Chondrocyte (in vitro differentiated cells): ENCODE results near the gene SNAP47. TPM values are rescaled to one million over a fixed set of nuclear protein-coding genes. Genes with fewer than 3 reads are reported as not detected.

Experiments
- DNase-seq: peaks from one replicate; pipeline ENCODE4 v3.0.0; 2021; ENCODE audit warnings: mixed read lengths, low spot score
- H3K27ac Mint-ChIP-seq: one replicate; pipeline ENCODE4 v1.8.0; 2021; ENCODE audit warnings: mild to moderate bottlenecking, moderate library complexity, mixed read lengths; ENCODE audit not compliant: unreplicated experiment
- H3K27me3 Mint-ChIP-seq: 2 replicates; pipeline ENCODE4 v1.8.0; 2021; ENCODE audit warnings: low read depth, mixed read lengths
- H3K36me3 Mint-ChIP-seq: 2 replicates; pipeline ENCODE4 v1.8.0; 2021; ENCODE audit warnings: low read depth, mixed read lengths
- H3K4me1 Mint-ChIP-seq: 2 replicates; pipeline ENCODE4 v1.8.0; 2021; ENCODE audit warnings: low read depth, mild to moderate bottlenecking, mixed read lengths
- H3K4me3 Mint-ChIP-seq: one replicate; pipeline ENCODE4 v1.8.0; 2021; ENCODE audit warnings: mild to moderate bottlenecking, moderate library complexity, mixed read lengths; ENCODE audit not compliant: unreplicated experiment
- H3K9me3 Mint-ChIP-seq: 2 replicates; pipeline ENCODE4 v1.8.0; 2021; ENCODE audit warnings: low read depth, mixed read lengths
- total RNA-seq: library from RNA; stranded (reverse); gene quantifications from 3 replicates; pipeline ENCODE4 v1.2.1, GENCODE V29; 2021
- TF ChIP-seq, protein P1 (sequence below): fragments of 200-600 bp; sonication (generic); IDR thresholded peaks from 2 replicates; pipeline ENCODE4 v1.5.0; 2021; ENCODE audit warnings: antibody characterized with exemption, mild to moderate bottlenecking, moderate library complexity

The SNAP47 gene
- total RNA-seq, 1 donor from 2014 or later = 22.5 TPM

DNA sequence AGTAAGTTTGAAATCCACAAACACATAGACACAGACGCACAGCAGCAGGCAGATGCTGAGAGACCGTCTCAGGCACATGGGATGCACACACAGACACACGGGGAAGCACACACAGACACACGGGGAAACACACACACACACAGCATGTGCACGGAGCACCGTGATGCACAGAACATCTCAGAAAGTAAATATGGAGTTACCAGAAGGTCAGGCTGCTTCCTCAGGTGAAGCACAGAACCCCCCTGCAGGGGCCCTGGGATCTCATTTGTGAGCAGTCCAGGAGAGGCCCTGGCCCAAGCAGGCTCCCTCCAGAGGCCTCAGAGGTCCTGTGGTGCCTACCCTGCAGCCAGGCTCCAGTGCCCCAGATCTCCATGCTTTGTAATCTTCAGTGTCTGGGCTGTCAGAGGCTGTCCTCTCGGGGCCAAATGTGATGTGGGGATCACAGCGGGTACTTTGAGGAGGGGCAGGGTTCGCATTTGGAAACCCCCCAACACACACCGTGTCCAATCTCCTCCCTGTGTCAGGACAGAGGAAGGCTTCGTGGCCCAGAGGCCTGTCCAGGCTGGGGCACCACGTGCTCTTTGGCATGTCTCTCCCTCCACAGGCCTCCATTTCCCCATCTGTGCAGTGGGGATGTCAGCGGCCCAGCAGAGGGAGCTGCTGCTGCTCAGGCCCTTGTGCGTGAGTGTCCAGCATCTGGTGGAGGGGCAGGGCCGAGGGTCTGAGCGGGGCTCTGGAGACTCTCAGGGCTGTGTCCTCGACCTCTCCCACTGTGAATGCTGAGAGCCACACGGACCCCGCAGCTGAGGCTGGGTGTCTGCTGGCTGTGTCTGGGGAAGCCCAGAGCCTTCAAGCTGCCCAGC, 57.2 kb downstream of the SNAP47 start:
- no peaks in the 10 kb centered on the region for H3K27me3 Mint-ChIP-seq
- no peak overlapping the region for H3K4me3 Mint-ChIP-seq
- peaks cover 31% of the 10 kb centered on the region for H3K4me1 Mint-ChIP-seq
- H3K9me3 Mint-ChIP-seq = no peaks in the 10 kb centered on the region
- H3K36me3 Mint-ChIP-seq = no peaks in the 10 kb centered on the region
- TF ChIP-seq, protein P1, sequence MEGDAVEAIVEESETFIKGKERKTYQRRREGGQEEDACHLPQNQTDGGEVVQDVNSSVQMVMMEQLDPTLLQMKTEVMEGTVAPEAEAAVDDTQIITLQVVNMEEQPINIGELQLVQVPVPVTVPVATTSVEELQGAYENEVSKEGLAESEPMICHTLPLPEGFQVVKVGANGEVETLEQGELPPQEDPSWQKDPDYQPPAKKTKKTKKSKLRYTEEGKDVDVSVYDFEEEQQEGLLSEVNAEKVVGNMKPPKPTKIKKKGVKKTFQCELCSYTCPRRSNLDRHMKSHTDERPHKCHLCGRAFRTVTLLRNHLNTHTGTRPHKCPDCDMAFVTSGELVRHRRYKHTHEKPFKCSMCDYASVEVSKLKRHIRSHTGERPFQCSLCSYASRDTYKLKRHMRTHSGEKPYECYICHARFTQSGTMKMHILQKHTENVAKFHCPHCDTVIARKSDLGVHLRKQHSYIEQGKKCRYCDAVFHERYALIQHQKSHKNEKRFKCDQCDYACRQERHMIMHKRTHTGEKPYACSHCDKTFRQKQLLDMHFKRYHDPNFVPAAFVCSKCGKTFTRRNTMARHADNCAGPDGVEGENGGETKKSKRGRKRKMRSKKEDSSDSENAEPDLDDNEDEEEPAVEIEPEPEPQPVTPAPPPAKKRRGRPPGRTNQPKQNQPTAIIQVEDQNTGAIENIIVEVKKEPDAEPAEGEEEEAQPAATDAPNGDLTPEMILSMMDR = peak; percentile 44
- no peak for DNase-seq
- no peak overlapping the region for H3K27ac Mint-ChIP-seq

DNA sequence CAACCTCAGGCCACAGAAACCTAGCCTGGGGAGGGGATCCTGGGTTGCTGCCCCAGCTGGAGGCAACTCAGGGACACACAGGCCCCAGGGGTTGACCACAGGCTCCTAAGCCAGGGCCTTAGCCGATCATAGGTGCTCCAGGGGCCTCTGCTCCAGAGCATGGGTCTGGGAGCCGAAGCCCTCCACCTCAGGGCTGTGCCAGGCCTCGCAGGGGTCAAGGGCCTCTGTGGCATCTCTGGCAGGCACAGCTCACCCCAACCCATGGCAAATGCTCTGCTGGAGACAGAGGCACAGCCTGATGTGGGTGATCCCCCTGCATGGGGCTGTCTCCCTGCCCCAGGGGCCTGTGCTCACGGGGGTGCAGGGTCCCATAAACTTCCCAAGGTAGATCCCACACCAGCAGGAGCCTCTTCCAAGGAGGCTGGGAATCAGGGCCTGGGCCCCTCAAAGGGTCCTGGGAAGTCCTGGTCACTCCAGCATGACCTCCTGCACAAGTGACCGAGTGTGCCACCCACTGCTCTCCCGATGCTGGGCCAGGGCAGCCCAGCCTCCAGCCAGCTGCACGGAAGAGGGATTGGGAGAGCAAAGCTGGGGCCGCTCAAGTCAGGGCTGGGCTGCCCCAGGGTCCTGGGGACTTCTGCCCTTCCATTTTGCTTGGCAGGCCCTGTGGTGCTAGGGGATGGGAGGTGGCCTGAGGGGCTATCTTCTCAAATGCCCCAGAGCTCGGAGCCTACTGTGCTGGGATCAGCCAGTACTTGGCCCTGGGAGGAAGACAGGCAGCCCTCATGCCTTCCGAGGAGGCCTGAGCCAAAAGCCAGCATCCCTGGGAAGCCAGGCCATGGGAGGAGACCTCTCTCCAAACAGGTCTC, 58.1 kb downstream of the SNAP47 start:
- no peak overlapping the region for H3K4me3 Mint-ChIP-seq
- H3K27ac Mint-ChIP-seq = no peak overlapping the region
- H3K4me1 Mint-ChIP-seq = peaks cover 26% of the 10 kb centered on the region
- TF ChIP-seq, protein P1 = no peak
- peaks cover 6% of the 10 kb centered on the region for H3K27me3 Mint-ChIP-seq
- no peaks in the 10 kb centered on the region for H3K9me3 Mint-ChIP-seq
- no peak for DNase-seq
- no peaks in the 10 kb centered on the region for H3K36me3 Mint-ChIP-seq

DNA sequence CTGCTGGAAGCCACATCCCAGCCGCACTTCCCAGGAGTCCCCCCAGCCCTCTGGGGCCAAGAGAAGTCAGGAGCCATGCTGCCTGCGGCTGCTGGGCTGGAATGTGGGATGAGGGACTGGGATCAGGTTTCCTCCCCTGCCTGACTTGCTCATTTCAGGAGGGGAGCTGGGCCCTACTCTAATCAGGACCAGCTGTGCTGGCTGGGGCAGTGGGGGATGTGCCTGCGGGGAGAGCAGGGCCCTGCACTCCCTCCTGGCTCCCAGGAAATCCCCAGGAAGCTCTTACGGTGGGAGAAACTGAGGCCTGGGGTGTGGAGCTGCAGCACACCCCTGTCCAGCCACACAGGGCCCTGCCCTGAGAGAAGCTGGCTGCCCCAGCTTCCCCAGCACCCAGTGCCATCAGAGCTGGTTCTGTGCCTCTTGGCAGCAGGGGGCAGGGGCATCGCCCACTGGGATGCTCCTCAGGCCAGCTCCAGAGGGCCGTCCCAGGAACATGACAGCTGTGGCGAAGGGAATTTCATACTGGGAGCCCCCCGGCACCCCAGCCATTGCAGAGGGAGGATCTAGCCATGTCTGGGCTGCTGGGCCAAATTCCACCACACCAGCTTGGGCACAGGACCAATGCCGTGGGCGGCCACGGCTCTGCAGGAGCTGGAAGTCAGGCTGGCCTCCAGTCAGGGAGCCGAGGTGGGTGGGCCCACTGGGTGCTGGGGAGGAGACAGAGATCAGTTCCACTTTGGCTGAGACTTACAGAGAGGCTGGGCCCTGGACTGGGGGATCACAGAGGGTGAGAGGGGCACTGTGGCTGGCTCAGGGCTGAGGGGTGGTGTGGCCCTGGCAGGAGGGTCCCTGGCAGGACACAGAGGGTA, 58.9 kb downstream of the SNAP47 start:
- Mint-ChIP-seq H3K27me3 (peaks cover 12% of the 10 kb centered on the region), H3K36me3 (no peaks in the 10 kb centered on the region), H3K4me3 (peak overlapping the region; percentile 22), H3K4me1 (peaks cover 18% of the 10 kb centered on the region), H3K27ac (peak overlapping the region; percentile 75), H3K9me3 (no peaks in the 10 kb centered on the region)
- peak; percentile 94 for DNase-seq
- TF ChIP-seq, protein P1 = peak; percentile 22

DNA sequence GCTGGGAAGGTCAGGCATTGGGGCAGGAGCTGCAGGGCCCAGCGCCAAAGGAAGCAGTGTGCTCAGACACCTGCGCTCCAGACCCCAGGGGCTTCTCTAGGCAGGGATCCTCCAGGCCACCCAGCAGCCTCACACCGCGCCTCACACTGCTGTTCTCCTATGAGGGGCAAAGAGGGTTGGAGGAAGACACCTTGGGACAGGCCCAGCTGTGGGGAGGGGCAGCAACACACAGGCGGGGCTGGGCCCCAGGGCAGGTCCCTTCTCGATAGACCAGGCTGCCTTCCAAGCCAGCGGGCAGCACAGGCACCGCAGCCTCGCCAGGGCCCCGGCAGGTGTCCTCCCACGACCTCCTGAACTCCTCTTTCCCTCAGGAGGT, 59.6 kb downstream of the SNAP47 start:
- H3K4me1 Mint-ChIP-seq = peaks cover 15% of the 10 kb centered on the region
- H3K9me3 Mint-ChIP-seq = no peaks in the 10 kb centered on the region
- DNase-seq = no peak
- H3K4me3 Mint-ChIP-seq = no peak overlapping the region
- H3K27ac Mint-ChIP-seq = no peak overlapping the region
- peaks cover 17% of the 10 kb centered on the region for H3K27me3 Mint-ChIP-seq
- TF ChIP-seq, protein P1 = no peak
- no peaks in the 10 kb centered on the region for H3K36me3 Mint-ChIP-seq
